Right lobe of liver (tissue), 6 donors: ENCODE data around the gene DNAH8. TPM values are rescaled to one million over a fixed set of nuclear protein-coding genes. Genes with fewer than 3 reads are reported as not detected.

Experiments used
- ATAC-seq, 4 donors: fragments of 200-7000 bp; cut with Tn5 transposase; one replicate each; pipeline ENCODE4 v1.9.1; 2020; ENCODE audit warnings: mild to moderate bottlenecking in 4 of 4, moderate library complexity in 4 of 4
- DNase-seq, 3 donors: peaks; one replicate each; pipeline ENCODE4 v3.0.0-alpha.2; 2020
- H3K27ac ChIP-seq, 3 donors: fragments of 200-600 bp; one replicate each; pipeline ENCODE4 v1.8.0; 2022
- H3K27me3 ChIP-seq, 2 donors: fragments of 200-600 bp; one replicate each; pipeline ENCODE4 v1.8.0; 2022
- H3K36me3 ChIP-seq, 4 donors: fragments of 200-600 bp; sonication (generic) in 1 of 4; one replicate each; pipeline versions ENCODE4 v1.5.1 to v1.8.0; 2017 to 2022; ENCODE audit warnings: control low read depth in 1 of 4
- H3K4me1 ChIP-seq, 4 donors: fragments of 200-600 bp; sonication (generic) in 1 of 4; one replicate each; pipeline versions ENCODE4 v1.5.1 to v1.8.0; 2017 to 2022; ENCODE audit warnings: control low read depth in 1 of 4
- H3K4me3 ChIP-seq, 3 donors: fragments of 200-600 bp; one replicate each; pipeline ENCODE4 v1.8.0; 2022
- H3K9me3 ChIP-seq, 4 donors: fragments of 200-600 bp; sonication (generic) in 1 of 4; one replicate each; pipeline versions ENCODE4 v1.5.1 to v1.8.0; 2017 to 2022; ENCODE audit warnings: control low read depth in 1 of 4
- POLR2A ChIP-seq: fragments of 450-650 bp; IDR thresholded peaks from one replicate; pipeline ENCODE4 v1.6.1; 2017; ENCODE audit warnings: antibody characterized with exemption, mild to moderate bottlenecking
- WGBS: methylation state at CpG from one replicate; pipeline ENCODE4 v1.1.6; 2018; ENCODE audit warnings: low coverage, low lambda C conversion rate; ENCODE audit not compliant: insufficient coverage; ENCODE audit errors: missing lambda C conversion rate; 5-methylcytosine and 5-hydroxymethylcytosine counted together
- intact Hi-C, 2 donors: fragments of 100-400 bp; cut with DNase I; formaldehyde crosslinking; loops; one replicate each; pipeline versions ENCODE4 v1.11.2 to v1.14.1; 2022
- total RNA-seq, 6 experiments: library from RNA; depleted of rRNA in 2 of 6; stranded (reverse); fragments of >200 nt in 2 of 6; fragmentation: NEBNext Ultra II Directional in 3 of 6; extraction: Animal tissue kit (Norgen Biotek cat#: 25700) in 3 of 6; gene quantifications; one replicate each; pipeline versions ENCODE4 v1.1.0 to v1.2.4, GENCODE V29; 2016 to 2023
- TF ChIP-seq, protein P1 (sequence below), 4 donors: fragments of 200-600 bp in 3 of 4; fragments of 450-650 bp in 1 of 4; IDR thresholded peaks; one replicate each; pipeline versions ENCODE4 v1.5.1 to v1.8.0; 2016 to 2022; ENCODE audit warnings: antibody characterized with exemption in 4 of 4, mild to moderate bottlenecking in 2 of 4
- donor health status: DM: no; HTN: yes; CAD: no.
- donor health status: DM: no; HTN: no; CAD: no.
- donor health status: DM: no; HTN: no; CAD: no.
- donor health status: DM: no; HTN: yes; CAD: no.
- donor health status: DM: no; HTN: yes; CAD: no.

The DNAH8 gene
- total RNA-seq, 6 experiments from 2014 or later = 0.02 TPM; not detected in 5

DNA sequence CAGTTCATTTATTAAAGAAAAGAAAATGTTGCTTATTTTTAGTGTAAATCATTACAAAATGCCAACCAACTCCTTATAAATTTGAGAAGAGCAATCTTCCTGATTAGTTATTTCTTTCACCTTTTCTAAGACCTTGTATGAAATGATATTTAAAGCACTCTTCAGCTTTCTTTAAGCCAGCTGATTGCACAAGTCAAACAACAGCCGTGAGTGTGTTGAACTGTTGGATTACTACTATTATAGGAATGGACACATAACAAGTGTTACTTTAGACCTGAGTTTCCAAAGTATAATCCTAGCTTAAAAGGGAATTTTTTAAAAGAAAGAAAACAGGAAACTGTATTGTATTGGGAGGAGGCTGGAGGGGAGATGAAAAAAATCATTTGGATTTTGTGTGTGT, 306.7 kb downstream of the DNAH8 start:
- 31% methylated on average over 1 of the region's 1 CpG for WGBS
- Histone ChIP-seq H3K27me3 (no peaks in the 10 kb centered on the region), H3K36me3 (no peaks in the 10 kb centered on the region), H3K9me3 (no peaks in the 10 kb centered on the region), H3K27ac (no peak overlapping the region), H3K4me1 (no peaks in the 10 kb centered on the region), H3K4me3 (no peak overlapping the region)
- intact Hi-C loops = no loop called here
- TF ChIP-seq, protein P1, sequence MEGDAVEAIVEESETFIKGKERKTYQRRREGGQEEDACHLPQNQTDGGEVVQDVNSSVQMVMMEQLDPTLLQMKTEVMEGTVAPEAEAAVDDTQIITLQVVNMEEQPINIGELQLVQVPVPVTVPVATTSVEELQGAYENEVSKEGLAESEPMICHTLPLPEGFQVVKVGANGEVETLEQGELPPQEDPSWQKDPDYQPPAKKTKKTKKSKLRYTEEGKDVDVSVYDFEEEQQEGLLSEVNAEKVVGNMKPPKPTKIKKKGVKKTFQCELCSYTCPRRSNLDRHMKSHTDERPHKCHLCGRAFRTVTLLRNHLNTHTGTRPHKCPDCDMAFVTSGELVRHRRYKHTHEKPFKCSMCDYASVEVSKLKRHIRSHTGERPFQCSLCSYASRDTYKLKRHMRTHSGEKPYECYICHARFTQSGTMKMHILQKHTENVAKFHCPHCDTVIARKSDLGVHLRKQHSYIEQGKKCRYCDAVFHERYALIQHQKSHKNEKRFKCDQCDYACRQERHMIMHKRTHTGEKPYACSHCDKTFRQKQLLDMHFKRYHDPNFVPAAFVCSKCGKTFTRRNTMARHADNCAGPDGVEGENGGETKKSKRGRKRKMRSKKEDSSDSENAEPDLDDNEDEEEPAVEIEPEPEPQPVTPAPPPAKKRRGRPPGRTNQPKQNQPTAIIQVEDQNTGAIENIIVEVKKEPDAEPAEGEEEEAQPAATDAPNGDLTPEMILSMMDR (IDR thresholded peaks at IDR 0.05) = no peak
- no peak for TF ChIP-seq POLR2A
- DNase-seq (no peak), ATAC-seq (peak in 1 of 4 donors; percentile 61)

GRCh38 chr6:39026175-39026574, 311.1 kb downstream of the DNAH8 start:
- no peaks in the 10 kb centered on the region for H3K36me3 ChIP-seq

GRCh38 chr6:39029156-39030011, 314.3 kb downstream of the DNAH8 start:
- no peaks in the 10 kb centered on the region for H3K27me3 ChIP-seq
- WGBS = 69% methylated on average over 9 of the region's 13 CpGs
- H3K9me3 ChIP-seq = no peaks in the 10 kb centered on the region
- no peak overlapping the region for H3K4me3 ChIP-seq
- intact Hi-C loops = no loop called here
- H3K36me3 ChIP-seq = no peaks in the 10 kb centered on the region
- DNase-seq (peak in 1 of 3 donors; percentile 44), ATAC-seq (peak; percentile 60 to 71 (median 65))
- no peaks in the 10 kb centered on the region for H3K4me1 ChIP-seq
- H3K27ac ChIP-seq = no peak overlapping the region
- TF ChIP-seq POLR2A = no peak
- TF ChIP-seq, protein P1 (IDR thresholded peaks at IDR 0.05) = peak; percentile 36 to 59 (median 50)

More at GRCh38 chr6:39026175-39026574, 311.1 kb downstream of the DNAH8 start:
- intact Hi-C loops = no loop called here
- no peak overlapping the region for H3K4me3 ChIP-seq
- H3K27me3 ChIP-seq = no peaks in the 10 kb centered on the region
- no peak for DNase-seq
- no peak for ATAC-seq
- H3K4me1 ChIP-seq = no peaks in the 10 kb centered on the region
- TF ChIP-seq, protein P1 (IDR thresholded peaks at IDR 0.05) = no peak
- TF ChIP-seq POLR2A = no peak
- WGBS = 39% methylated on average over 3 of the region's 3 CpGs
- H3K9me3 ChIP-seq = no peaks in the 10 kb centered on the region
- H3K27ac ChIP-seq = no peak overlapping the region

DNA sequence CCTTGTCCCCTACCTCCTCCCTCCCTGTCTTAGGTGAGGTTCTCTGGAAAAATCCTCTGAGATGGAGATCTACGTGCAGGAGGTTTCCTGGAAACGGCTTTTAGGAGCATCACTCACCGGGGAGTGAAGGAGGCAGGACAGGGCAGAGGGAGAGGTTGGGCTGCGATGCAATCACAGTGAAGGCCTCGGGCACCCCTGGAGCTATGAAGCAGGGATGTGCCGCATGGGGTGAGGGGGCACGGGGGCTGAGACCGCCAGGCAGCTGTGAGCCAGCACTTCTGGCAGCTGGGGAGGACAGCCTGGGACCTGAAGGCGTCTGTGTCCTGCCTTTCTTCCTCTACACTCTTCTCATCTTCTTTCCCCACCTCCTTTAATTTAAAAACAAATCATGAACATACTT, 320.6 kb downstream of the DNAH8 start:
- Histone ChIP-seq H3K27me3 (no peaks in the 10 kb centered on the region), H3K4me1 (no peaks in the 10 kb centered on the region), H3K27ac (no peak overlapping the region), H3K4me3 (no peak overlapping the region), H3K36me3 (no peaks in the 10 kb centered on the region), H3K9me3 (no peaks in the 10 kb centered on the region)
- no peak for DNase-seq
- 38% methylated on average over 5 of the region's 9 CpGs for WGBS
- no peak for ATAC-seq
- TF ChIP-seq, protein P1 (IDR thresholded peaks at IDR 0.05) = no peak
- TF ChIP-seq POLR2A = no peak
- intact Hi-C loops = no loop called here
